WTC11 (cell line): ENCODE results near the gene HDLBP. TPM values are rescaled to one million over a fixed set of nuclear protein-coding genes. Genes with fewer than 3 reads are reported as not detected.

Experiments
- ATAC-seq: fragments of 200-7000 bp; cut with Tn5 transposase; 2 replicates; pipeline ENCODE4 v1.10.0; 2021; ENCODE audit warnings: mild to moderate bottlenecking, moderate library complexity
- CTCF ChIA-PET: fragments of 300-600 bp; sonication (Branson Sonifier 250); formaldehyde crosslinking; loops from one replicate; lab custom pipeline; 2021; ENCODE audit warnings: antibody characterized with exemption; lab: Charles Lee
- POLR2A ChIA-PET: fragments of 350-600 bp; sonication (Branson Sonifier 250); formaldehyde crosslinking; loops from one replicate; lab custom pipeline; 2021; ENCODE audit warnings: antibody characterized with exemption; lab: Charles Lee
- DNase-seq: peaks from one replicate; pipeline ENCODE4 v3.0.0; 2021; ENCODE audit warnings: low spot score
- H3K27ac Mint-ChIP-seq: 2 replicates; pipeline ENCODE4 v1.8.0; 2021; ENCODE audit warnings: mixed read lengths
- H3K27me3 Mint-ChIP-seq: 2 replicates; pipeline ENCODE4 v1.8.0; 2021; ENCODE audit warnings: low read depth, mild to moderate bottlenecking, moderate library complexity, mixed read lengths
- H3K36me3 Mint-ChIP-seq: 2 replicates; pipeline ENCODE4 v1.8.0; 2021; ENCODE audit warnings: mixed read lengths
- H3K4me1 Mint-ChIP-seq: 2 replicates; pipeline ENCODE4 v1.8.0; 2022; ENCODE audit warnings: mixed read lengths
- H3K4me3 Mint-ChIP-seq: 2 replicates; pipeline ENCODE4 v1.8.0; 2021; ENCODE audit warnings: mild to moderate bottlenecking, moderate library complexity, mixed read lengths
- H3K9me3 Mint-ChIP-seq: 2 replicates; pipeline ENCODE4 v1.8.0; 2021; ENCODE audit warnings: mixed read lengths
- CBFB ChIP-seq: sonication (generic); formaldehyde crosslinking; IDR thresholded peaks from 2 replicates; pipeline ENCODE4 v1.8.1; 2022; ENCODE audit warnings: mild to moderate bottlenecking, low read depth, missing genetic modification reagents
- CDX4 ChIP-seq: fragments of 250-450 bp; sonication (Bioruptor Pico); IDR thresholded peaks from 2 replicates; pipeline ENCODE4 v1.9.0; 2021; ENCODE audit warnings: moderate library complexity, mild to moderate bottlenecking, inconsistent platforms, borderline replicate concordance
- CREB1 ChIP-seq: sonication (generic); formaldehyde crosslinking; IDR thresholded peaks from 2 replicates; pipeline ENCODE4 v1.8.0; 2023; ENCODE audit warnings: mild to moderate bottlenecking, missing genetic modification reagents
- E2F1 ChIP-seq: sonication (generic); formaldehyde crosslinking; IDR thresholded peaks from 2 replicates; pipeline ENCODE4 v1.8.0; 2022; ENCODE audit warnings: mild to moderate bottlenecking, missing genetic modification reagents
- FOXJ3 ChIP-seq: sonication (generic); formaldehyde crosslinking; IDR thresholded peaks from 2 replicates; pipeline ENCODE4 v1.9.0; 2021; ENCODE audit warnings: missing genetic modification reagents, mild to moderate bottlenecking, borderline replicate concordance
- FOXP1 ChIP-seq: sonication (generic); formaldehyde crosslinking; IDR thresholded peaks from 2 replicates; pipeline ENCODE4 v1.8.0; 2022; ENCODE audit warnings: missing genetic modification reagents, mild to moderate bottlenecking, moderate library complexity, borderline replicate concordance
- IRF1 ChIP-seq: sonication (generic); formaldehyde crosslinking; IDR thresholded peaks from 2 replicates; pipeline ENCODE4 v1.8.0; 2023; ENCODE audit warnings: missing genetic modification reagents
- JUN ChIP-seq: sonication (generic); formaldehyde crosslinking; IDR thresholded peaks from 2 replicates; pipeline ENCODE4 v1.8.0; 2023; ENCODE audit warnings: mild to moderate bottlenecking, missing genetic modification reagents
- MXD4 ChIP-seq: fragments of 250-450 bp; sonication (Bioruptor Pico); IDR thresholded peaks from 2 replicates; pipeline ENCODE4 v1.8.0; 2021; ENCODE audit warnings: mild to moderate bottlenecking, moderate library complexity, borderline replicate concordance
- NFYB ChIP-seq: sonication (generic); formaldehyde crosslinking; conservative IDR thresholded peaks from 2 replicates; pipeline ENCODE4 v1.8.0; 2022; ENCODE audit warnings: low read depth, missing genetic modification reagents
- NR3C1 ChIP-seq: sonication (generic); formaldehyde crosslinking; conservative IDR thresholded peaks from 2 replicates; pipeline ENCODE4 v1.8.1; 2023; ENCODE audit warnings: low read depth, mild to moderate bottlenecking, missing genetic modification reagents
- RORB ChIP-seq: fragments of 250-450 bp; sonication (Bioruptor Pico); IDR thresholded peaks from 2 replicates; pipeline ENCODE4 v1.9.0; 2021; ENCODE audit warnings: mild to moderate bottlenecking
- ZBTB43 ChIP-seq: sonication (generic); formaldehyde crosslinking; IDR thresholded peaks from 2 replicates; pipeline ENCODE4 v1.8.1; 2023; ENCODE audit warnings: mild to moderate bottlenecking, missing genetic modification reagents
- total RNA-seq: library from RNA; stranded (reverse); gene quantifications from 3 replicates; pipeline ENCODE4 v1.2.3, GENCODE V29; 2021
- TF ChIP-seq, protein P1 (sequence below): sonication (generic); formaldehyde crosslinking; IDR thresholded peaks from 2 replicates; pipeline ENCODE4 v1.8.0; 2022; ENCODE audit warnings: mild to moderate bottlenecking, missing genetic modification reagents
- TF ChIP-seq, protein P2 (sequence below): fragments of 250-450 bp; sonication (Bioruptor Pico); IDR thresholded peaks from 2 replicates; pipeline ENCODE4 v1.9.0; 2021; ENCODE audit warnings: mild to moderate bottlenecking, borderline replicate concordance
- TF ChIP-seq, protein P3 (sequence below): sonication (generic); formaldehyde crosslinking; IDR thresholded peaks from 2 replicates; pipeline ENCODE4 v1.8.0; 2022; ENCODE audit warnings: missing genetic modification reagents

The HDLBP gene
- total RNA-seq, 1 experiment from 2014 or later, result 368 TPM

DNA sequence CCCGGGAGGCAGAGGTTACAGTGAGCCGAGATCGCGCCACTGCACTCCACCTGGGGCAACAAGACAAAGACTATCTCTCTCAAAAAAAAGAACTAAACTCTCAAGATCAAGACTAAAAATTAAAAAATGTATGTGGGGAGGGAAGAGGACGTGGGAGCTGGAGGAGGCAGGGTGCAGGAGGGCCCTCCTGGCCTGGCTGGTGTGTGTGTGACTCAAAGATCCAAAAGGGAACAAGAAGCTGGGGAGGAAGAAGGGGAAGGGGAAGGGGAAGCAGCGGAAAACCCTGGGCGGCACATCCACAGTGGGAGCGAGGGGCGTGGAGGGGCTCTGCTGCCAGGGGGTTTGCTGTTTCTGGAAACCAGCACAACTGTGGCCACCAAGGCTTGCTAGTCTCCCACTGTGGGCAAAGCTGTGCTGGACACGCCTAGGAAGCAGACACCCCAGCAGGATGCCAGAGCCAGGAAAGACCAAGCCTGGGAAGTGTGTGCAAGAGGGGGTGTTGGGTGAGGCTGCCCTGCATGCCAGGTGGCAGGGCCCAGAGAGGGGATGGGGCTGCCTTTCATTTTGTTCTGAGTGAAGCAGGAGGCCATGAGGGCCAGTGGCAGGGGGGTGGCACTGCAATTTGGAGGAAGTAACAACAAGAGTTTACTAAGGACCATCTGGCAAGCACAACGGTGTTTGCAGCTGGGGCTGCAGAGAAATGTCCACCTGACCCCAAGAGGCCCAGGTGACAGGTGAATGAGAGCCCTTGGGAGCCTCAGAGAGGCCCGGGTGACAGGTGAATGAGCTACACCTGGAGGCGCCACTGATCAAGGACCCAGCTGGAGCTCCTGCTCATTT is 82.5 kb downstream of the HDLBP start (continued):
- TF ChIP-seq, protein P1, sequence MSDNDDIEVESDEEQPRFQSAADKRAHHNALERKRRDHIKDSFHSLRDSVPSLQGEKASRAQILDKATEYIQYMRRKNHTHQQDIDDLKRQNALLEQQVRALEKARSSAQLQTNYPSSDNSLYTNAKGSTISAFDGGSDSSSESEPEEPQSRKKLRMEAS, result no peak
- no peak for TF ChIP-seq MXD4 (CRISPR knock-in tag)
- no peak for TF ChIP-seq FOXP1 (CRISPR knock-in tag)

GRCh38 chr2:241230435-241230834 is 85.0 kb downstream of the HDLBP start:
- no peak for ATAC-seq
- ChIA-PET POLR2A (no interaction called here), CTCF (interaction anchor here (1.3 kb wide), 1 partner anchor 12 kb away, joined by 3 read pairs; no protein-coding TSS in a partner anchor)

GRCh38 chr2:241229563-241230401 is 85.7 kb downstream of the HDLBP start:
- CTCF ChIA-PET, result interaction anchor here (1.3 kb wide), 1 partner anchor 11 kb away, joined by 3 read pairs; no protein-coding TSS in a partner anchor
- H3K4me3 Mint-ChIP-seq, result no peak overlapping the region
- H3K27ac Mint-ChIP-seq, result 0 out of 2 replicates have a peak overlapping the region, but pooled peaks have one; percentile 27
- no peak for TF ChIP-seq CBFB (CRISPR knock-in tag)
- TF ChIP-seq CREB1 (CRISPR knock-in tag), result no peak
- no peak for TF ChIP-seq NR3C1 (CRISPR knock-in tag)
- TF ChIP-seq, protein P2, sequence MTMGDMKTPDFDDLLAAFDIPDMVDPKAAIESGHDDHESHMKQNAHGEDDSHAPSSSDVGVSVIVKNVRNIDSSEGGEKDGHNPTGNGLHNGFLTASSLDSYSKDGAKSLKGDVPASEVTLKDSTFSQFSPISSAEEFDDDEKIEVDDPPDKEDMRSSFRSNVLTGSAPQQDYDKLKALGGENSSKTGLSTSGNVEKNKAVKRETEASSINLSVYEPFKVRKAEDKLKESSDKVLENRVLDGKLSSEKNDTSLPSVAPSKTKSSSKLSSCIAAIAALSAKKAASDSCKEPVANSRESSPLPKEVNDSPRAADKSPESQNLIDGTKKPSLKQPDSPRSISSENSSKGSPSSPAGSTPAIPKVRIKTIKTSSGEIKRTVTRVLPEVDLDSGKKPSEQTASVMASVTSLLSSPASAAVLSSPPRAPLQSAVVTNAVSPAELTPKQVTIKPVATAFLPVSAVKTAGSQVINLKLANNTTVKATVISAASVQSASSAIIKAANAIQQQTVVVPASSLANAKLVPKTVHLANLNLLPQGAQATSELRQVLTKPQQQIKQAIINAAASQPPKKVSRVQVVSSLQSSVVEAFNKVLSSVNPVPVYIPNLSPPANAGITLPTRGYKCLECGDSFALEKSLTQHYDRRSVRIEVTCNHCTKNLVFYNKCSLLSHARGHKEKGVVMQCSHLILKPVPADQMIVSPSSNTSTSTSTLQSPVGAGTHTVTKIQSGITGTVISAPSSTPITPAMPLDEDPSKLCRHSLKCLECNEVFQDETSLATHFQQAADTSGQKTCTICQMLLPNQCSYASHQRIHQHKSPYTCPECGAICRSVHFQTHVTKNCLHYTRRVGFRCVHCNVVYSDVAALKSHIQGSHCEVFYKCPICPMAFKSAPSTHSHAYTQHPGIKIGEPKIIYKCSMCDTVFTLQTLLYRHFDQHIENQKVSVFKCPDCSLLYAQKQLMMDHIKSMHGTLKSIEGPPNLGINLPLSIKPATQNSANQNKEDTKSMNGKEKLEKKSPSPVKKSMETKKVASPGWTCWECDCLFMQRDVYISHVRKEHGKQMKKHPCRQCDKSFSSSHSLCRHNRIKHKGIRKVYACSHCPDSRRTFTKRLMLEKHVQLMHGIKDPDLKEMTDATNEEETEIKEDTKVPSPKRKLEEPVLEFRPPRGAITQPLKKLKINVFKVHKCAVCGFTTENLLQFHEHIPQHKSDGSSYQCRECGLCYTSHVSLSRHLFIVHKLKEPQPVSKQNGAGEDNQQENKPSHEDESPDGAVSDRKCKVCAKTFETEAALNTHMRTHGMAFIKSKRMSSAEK (CRISPR knock-in tag), result no peak
- no peak for TF ChIP-seq RORB
- no peak for TF ChIP-seq ZBTB43 (CRISPR knock-in tag)
- TF ChIP-seq, protein P3, sequence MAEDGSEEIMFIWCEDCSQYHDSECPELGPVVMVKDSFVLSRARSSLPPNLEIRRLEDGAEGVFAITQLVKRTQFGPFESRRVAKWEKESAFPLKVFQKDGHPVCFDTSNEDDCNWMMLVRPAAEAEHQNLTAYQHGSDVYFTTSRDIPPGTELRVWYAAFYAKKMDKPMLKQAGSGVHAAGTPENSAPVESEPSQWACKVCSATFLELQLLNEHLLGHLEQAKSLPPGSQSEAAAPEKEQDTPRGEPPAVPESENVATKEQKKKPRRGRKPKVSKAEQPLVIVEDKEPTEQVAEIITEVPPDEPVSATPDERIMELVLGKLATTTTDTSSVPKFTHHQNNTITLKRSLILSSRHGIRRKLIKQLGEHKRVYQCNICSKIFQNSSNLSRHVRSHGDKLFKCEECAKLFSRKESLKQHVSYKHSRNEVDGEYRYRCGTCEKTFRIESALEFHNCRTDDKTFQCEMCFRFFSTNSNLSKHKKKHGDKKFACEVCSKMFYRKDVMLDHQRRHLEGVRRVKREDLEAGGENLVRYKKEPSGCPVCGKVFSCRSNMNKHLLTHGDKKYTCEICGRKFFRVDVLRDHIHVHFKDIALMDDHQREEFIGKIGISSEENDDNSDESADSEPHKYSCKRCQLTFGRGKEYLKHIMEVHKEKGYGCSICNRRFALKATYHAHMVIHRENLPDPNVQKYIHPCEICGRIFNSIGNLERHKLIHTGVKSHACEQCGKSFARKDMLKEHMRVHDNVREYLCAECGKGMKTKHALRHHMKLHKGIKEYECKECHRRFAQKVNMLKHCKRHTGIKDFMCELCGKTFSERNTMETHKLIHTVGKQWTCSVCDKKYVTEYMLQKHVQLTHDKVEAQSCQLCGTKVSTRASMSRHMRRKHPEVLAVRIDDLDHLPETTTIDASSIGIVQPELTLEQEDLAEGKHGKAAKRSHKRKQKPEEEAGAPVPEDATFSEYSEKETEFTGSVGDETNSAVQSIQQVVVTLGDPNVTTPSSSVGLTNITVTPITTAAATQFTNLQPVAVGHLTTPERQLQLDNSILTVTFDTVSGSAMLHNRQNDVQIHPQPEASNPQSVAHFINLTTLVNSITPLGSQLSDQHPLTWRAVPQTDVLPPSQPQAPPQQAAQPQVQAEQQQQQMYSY (CRISPR knock-in tag), result no peak
- no peak for TF ChIP-seq NFYB (CRISPR knock-in tag)
- TF ChIP-seq E2F1 (CRISPR knock-in tag), result no peak
- no peak for TF ChIP-seq CDX4 (CRISPR knock-in tag)
- no peak for TF ChIP-seq MXD4 (CRISPR knock-in tag)

More at GRCh38 chr2:241230435-241230834, 85.0 kb downstream of the HDLBP start:
- no peaks in the 10 kb centered on the region for H3K27me3 Mint-ChIP-seq
- no peak overlapping the region for H3K4me3 Mint-ChIP-seq
- no peaks in the 10 kb centered on the region for H3K9me3 Mint-ChIP-seq
- no peak overlapping the region for H3K27ac Mint-ChIP-seq
- peaks cover 59% of the 10 kb centered on the region for H3K36me3 Mint-ChIP-seq
- no peak for DNase-seq
- H3K4me1 Mint-ChIP-seq, result no peaks in the 10 kb centered on the region
- no peak for TF ChIP-seq JUN
- TF ChIP-seq FOXJ3, result no peak
- no peak for TF ChIP-seq IRF1 (CRISPR knock-in tag)

More at GRCh38 chr2:241229563-241230401, 85.7 kb downstream of the HDLBP start:
- Mint-ChIP-seq H3K36me3 (peaks cover 52% of the 10 kb centered on the region), H3K27me3 (no peaks in the 10 kb centered on the region), H3K9me3 (no peaks in the 10 kb centered on the region), H3K4me1 (no peaks in the 10 kb centered on the region)
- DNase-seq, result no peak
- no peak for ATAC-seq
- POLR2A ChIA-PET, result no interaction called here
